ENCODE data around the gene RBMS3.

GRCh38 chr3:29949940-29950616 is 669.2 kb downstream of the RBMS3 start:
- no peak for TF ChIP-seq POLR2A (IDR thresholded peaks at IDR 0.05)
- TF ChIP-seq, protein P1, sequence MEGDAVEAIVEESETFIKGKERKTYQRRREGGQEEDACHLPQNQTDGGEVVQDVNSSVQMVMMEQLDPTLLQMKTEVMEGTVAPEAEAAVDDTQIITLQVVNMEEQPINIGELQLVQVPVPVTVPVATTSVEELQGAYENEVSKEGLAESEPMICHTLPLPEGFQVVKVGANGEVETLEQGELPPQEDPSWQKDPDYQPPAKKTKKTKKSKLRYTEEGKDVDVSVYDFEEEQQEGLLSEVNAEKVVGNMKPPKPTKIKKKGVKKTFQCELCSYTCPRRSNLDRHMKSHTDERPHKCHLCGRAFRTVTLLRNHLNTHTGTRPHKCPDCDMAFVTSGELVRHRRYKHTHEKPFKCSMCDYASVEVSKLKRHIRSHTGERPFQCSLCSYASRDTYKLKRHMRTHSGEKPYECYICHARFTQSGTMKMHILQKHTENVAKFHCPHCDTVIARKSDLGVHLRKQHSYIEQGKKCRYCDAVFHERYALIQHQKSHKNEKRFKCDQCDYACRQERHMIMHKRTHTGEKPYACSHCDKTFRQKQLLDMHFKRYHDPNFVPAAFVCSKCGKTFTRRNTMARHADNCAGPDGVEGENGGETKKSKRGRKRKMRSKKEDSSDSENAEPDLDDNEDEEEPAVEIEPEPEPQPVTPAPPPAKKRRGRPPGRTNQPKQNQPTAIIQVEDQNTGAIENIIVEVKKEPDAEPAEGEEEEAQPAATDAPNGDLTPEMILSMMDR (IDR thresholded peaks at IDR 0.05): no peak
